K562 (cell line): ENCODE data around the gene PGS1.

ENCODE experiments used
- KDM5B ChIP-seq: fragments of 200-600 bp; sonication (generic); IDR thresholded peaks from 2 replicates; pipeline ENCODE4 v1.6.1; 2012; ENCODE audit warnings: low read depth, mild to moderate bottlenecking, moderate library complexity, low read length, control low read depth, inconsistent platforms; ENCODE audit not compliant: insufficient replicate concordance
- TF ChIP-seq, protein P1 (sequence below), 3 experiments: IDR thresholded peaks in 2 of 3; conservative IDR thresholded peaks in 1 of 3; 2 replicates each; pipeline ENCODE4 v1.5.1; 2011 to 2012; ENCODE audit warnings: low read length in 3 of 3, mild to moderate bottlenecking in 3 of 3, control low read depth in 2 of 3, improper control_type of control experiment in 1 of 3, inconsistent platforms in 1 of 3, low read depth in 1 of 3, mixed read lengths in 1 of 3, moderate library complexity in 1 of 3; ENCODE audit not compliant: insufficient read depth in 2 of 3

GRCh38 chr17:78433780-78434335, 55.4 kb downstream of the PGS1 start:
- TF ChIP-seq, protein P1, sequence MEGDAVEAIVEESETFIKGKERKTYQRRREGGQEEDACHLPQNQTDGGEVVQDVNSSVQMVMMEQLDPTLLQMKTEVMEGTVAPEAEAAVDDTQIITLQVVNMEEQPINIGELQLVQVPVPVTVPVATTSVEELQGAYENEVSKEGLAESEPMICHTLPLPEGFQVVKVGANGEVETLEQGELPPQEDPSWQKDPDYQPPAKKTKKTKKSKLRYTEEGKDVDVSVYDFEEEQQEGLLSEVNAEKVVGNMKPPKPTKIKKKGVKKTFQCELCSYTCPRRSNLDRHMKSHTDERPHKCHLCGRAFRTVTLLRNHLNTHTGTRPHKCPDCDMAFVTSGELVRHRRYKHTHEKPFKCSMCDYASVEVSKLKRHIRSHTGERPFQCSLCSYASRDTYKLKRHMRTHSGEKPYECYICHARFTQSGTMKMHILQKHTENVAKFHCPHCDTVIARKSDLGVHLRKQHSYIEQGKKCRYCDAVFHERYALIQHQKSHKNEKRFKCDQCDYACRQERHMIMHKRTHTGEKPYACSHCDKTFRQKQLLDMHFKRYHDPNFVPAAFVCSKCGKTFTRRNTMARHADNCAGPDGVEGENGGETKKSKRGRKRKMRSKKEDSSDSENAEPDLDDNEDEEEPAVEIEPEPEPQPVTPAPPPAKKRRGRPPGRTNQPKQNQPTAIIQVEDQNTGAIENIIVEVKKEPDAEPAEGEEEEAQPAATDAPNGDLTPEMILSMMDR (IDR thresholded peaks at IDR 0.05 in 2 of 3, conservative IDR thresholded peaks at IDR 0.05 in 1 of 3; ENCODE audit: insufficient read depth in 2 of 3, low read depth in 1 of 3, low read length in 3 of 3), result no peak
- no peak for TF ChIP-seq KDM5B
